Endodermal cell (in vitro differentiated cells): ENCODE results near the gene CDH2. TPM values are rescaled to one million over a fixed set of nuclear protein-coding genes. Genes with fewer than 3 reads are reported as not detected.

Experiments
- DNase-seq: peaks from one replicate; pipeline ENCODE4 v3.0.0-alpha.2; 2017
- H3K27ac ChIP-seq: 2 replicates; pipeline ENCODE4 v1.5.1; 2013; ENCODE audit warnings: mild to moderate bottlenecking, low read depth, low read length, moderate library complexity
- H3K27me3 ChIP-seq: 2 replicates; pipeline ENCODE4 v1.6.1; 2013; ENCODE audit warnings: mild to moderate bottlenecking, low read length, moderate library complexity; ENCODE audit not compliant: insufficient read depth, control insufficient read depth, poor library complexity, severe bottlenecking
- H3K36me3 ChIP-seq: 2 replicates; pipeline ENCODE4 v1.7.0; 2013; ENCODE audit warnings: mild to moderate bottlenecking, low read length, moderate library complexity; ENCODE audit not compliant: control insufficient read depth, insufficient read depth
- H3K4me1 ChIP-seq: one replicate; pipeline ENCODE4 v1.7.0; 2013; ENCODE audit warnings: low read length; ENCODE audit not compliant: control insufficient read depth, insufficient read depth
- H3K4me3 ChIP-seq: 2 replicates; pipeline ENCODE4 v1.5.1; 2013; ENCODE audit warnings: mild to moderate bottlenecking, low read length, moderate library complexity
- H3K9ac ChIP-seq: 2 replicates; pipeline ENCODE4 v1.6.1; 2013; ENCODE audit warnings: mild to moderate bottlenecking, low read length, moderate library complexity; ENCODE audit not compliant: poor library complexity, severe bottlenecking; ENCODE audit errors: extremely low read depth
- H3K9me3 ChIP-seq: 2 replicates; pipeline ENCODE4 v1.6.1; 2013; ENCODE audit warnings: mild to moderate bottlenecking, low read length, moderate library complexity; ENCODE audit not compliant: control insufficient read depth
- H3K27ac Mint-ChIP-seq: 2 replicates; pipeline ENCODE4 v1.8.0; 2020; ENCODE audit warnings: mixed read lengths
- H3K27me3 Mint-ChIP-seq: 2 replicates; pipeline ENCODE4 v1.8.0; 2021; ENCODE audit warnings: mild to moderate bottlenecking, mixed read lengths; ENCODE audit not compliant: insufficient read depth
- H3K36me3 Mint-ChIP-seq: 2 replicates; pipeline ENCODE4 v1.8.0; 2020; ENCODE audit warnings: low read depth, mixed read lengths
- H3K4me1 Mint-ChIP-seq: 2 replicates; pipeline ENCODE4 v1.8.0; 2020; ENCODE audit warnings: mixed read lengths
- H3K4me3 Mint-ChIP-seq: 2 replicates; pipeline ENCODE4 v1.8.0; 2020; ENCODE audit warnings: mild to moderate bottlenecking, moderate library complexity, mixed read lengths
- H3K9me3 Mint-ChIP-seq: 2 replicates; pipeline ENCODE4 v1.8.0; 2020; ENCODE audit warnings: mild to moderate bottlenecking, mixed read lengths
- WGBS, 2 experiments: methylation state at CpG; one replicate each; pipeline versions ENCODE4 v1.1.5 to v1.1.7; 2013; ENCODE audit warnings: missing lambda C conversion rate in 2 of 2, mixed read lengths in 1 of 2; ENCODE audit not compliant: insufficient coverage in 1 of 2, insufficient read length in 1 of 2; 5-methylcytosine and 5-hydroxymethylcytosine counted together
- total RNA-seq, 2 donors: library from RNA; stranded (reverse); fragmentation: NEBNext Ultra II Directional in 1 of 2; extraction: Animal tissue kit (Norgen Biotek cat#: 25700) in 1 of 2; gene quantifications; 2 replicates in 1 of 2; 3 replicates in 1 of 2; pipeline ENCODE4 v1.2.1, GENCODE V29; 2021
- TF ChIP-seq, protein P1 (sequence below): fragments of 200-600 bp; sonication (generic); conservative IDR thresholded peaks from 2 replicates; pipeline ENCODE4 v1.5.0; 2021; ENCODE audit warnings: antibody characterized with exemption, mild to moderate bottlenecking

CDH2 gene
- total RNA-seq, 2 donors from 2014 or later = 486 to 572 TPM

GRCh38 chr18:28015671-28016070 is 161.3 kb downstream of the CDH2 start:
- Histone ChIP-seq H3K4me3 (no peak overlapping the region), H3K9ac (no peak overlapping the region), H3K9me3 (no peaks in the 10 kb centered on the region), H3K4me1 (peaks cover 11% of the 10 kb centered on the region), H3K27me3 (no peaks in the 10 kb centered on the region), H3K36me3 (peaks cover 54% of the 10 kb centered on the region), H3K27ac (no peak overlapping the region)
- peaks cover 48% of the 10 kb centered on the region for H3K4me1 Mint-ChIP-seq
- TF ChIP-seq, protein P1, sequence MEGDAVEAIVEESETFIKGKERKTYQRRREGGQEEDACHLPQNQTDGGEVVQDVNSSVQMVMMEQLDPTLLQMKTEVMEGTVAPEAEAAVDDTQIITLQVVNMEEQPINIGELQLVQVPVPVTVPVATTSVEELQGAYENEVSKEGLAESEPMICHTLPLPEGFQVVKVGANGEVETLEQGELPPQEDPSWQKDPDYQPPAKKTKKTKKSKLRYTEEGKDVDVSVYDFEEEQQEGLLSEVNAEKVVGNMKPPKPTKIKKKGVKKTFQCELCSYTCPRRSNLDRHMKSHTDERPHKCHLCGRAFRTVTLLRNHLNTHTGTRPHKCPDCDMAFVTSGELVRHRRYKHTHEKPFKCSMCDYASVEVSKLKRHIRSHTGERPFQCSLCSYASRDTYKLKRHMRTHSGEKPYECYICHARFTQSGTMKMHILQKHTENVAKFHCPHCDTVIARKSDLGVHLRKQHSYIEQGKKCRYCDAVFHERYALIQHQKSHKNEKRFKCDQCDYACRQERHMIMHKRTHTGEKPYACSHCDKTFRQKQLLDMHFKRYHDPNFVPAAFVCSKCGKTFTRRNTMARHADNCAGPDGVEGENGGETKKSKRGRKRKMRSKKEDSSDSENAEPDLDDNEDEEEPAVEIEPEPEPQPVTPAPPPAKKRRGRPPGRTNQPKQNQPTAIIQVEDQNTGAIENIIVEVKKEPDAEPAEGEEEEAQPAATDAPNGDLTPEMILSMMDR = no peak
- peaks cover 38% of the 10 kb centered on the region for H3K36me3 Mint-ChIP-seq
- peak overlapping the region; percentile 41 for H3K27ac Mint-ChIP-seq
- no peaks in the 10 kb centered on the region for H3K27me3 Mint-ChIP-seq
- H3K4me3 Mint-ChIP-seq = no peak overlapping the region
- no peaks in the 10 kb centered on the region for H3K9me3 Mint-ChIP-seq
- WGBS, 2 experiments = 56 to 70% methylated on average over 2 to 3 of the region's 3 CpGs
- DNase-seq = no peak

GRCh38 chr18:28013066-28013465 is 163.9 kb downstream of the CDH2 start:
- no peaks in the 10 kb centered on the region for H3K9me3 Mint-ChIP-seq
- H3K36me3 Mint-ChIP-seq = peaks cover 45% of the 10 kb centered on the region
- TF ChIP-seq, protein P1 = peak; percentile 74
- H3K4me3 Mint-ChIP-seq = no peak overlapping the region
- Histone ChIP-seq H3K9me3 (no peaks in the 10 kb centered on the region), H3K27me3 (no peaks in the 10 kb centered on the region), H3K4me3 (no peak overlapping the region), H3K9ac (no peak overlapping the region), H3K36me3 (peaks cover 59% of the 10 kb centered on the region), H3K4me1 (peaks cover 16% of the 10 kb centered on the region), H3K27ac (no peak overlapping the region)
- WGBS, 2 experiments = 89% methylated on average over 1 of the region's 1 CpG; no CpG with 5 or more reads in 1 of the 2 experiments
- H3K27ac Mint-ChIP-seq = no peak overlapping the region
- DNase-seq = no peak
- no peaks in the 10 kb centered on the region for H3K27me3 Mint-ChIP-seq
- peaks cover 59% of the 10 kb centered on the region for H3K4me1 Mint-ChIP-seq

- Mint-ChIP-seq H3K27ac (no peak overlapping the region), H3K27me3 (no peaks in the 10 kb centered on the region), H3K4me3 (no peak overlapping the region), H3K4me1 (peaks cover 54% of the 10 kb centered on the region), H3K36me3 (peaks cover 48% of the 10 kb centered on the region), H3K9me3 (no peaks in the 10 kb centered on the region)
- H3K36me3 ChIP-seq = peaks cover 66% of the 10 kb centered on the region
- no peak for DNase-seq
- TF ChIP-seq, protein P1 = no peak
- H3K4me3 ChIP-seq = no peak overlapping the region
- H3K27me3 ChIP-seq = no peaks in the 10 kb centered on the region
- H3K4me1 ChIP-seq = peaks cover 16% of the 10 kb centered on the region
- H3K9me3 ChIP-seq = no peaks in the 10 kb centered on the region
- H3K27ac ChIP-seq = no peak overlapping the region
- H3K9ac ChIP-seq = no peak overlapping the region
Measured at GRCh38 chr18:28012336-28012735, 164.6 kb downstream of the CDH2 start.
